ENCODE measurements around the gene CD4. TPM values are rescaled to one million over a fixed set of nuclear protein-coding genes. Genes with fewer than 3 reads are reported as not detected.
A peak's percentile ranks its signal among the peaks of the same experiment; 100 is the strongest.

CD4 gene
- total RNA-seq, 2 experiments from 2014 or later: 324 to 327 TPM

- POLR2A ChIA-PET: interaction anchor here (1.0 to 7.2 kb wide), 7 partner anchors 12 to 104 kb away, joined by 3 to 33 read pairs (median 9); partner anchors contain the start of genes CDCA3, COPS7A, GNB3 and MLF2
- CTCF ChIA-PET: interaction anchor here (0.7 to 1.4 kb wide), 4 partner anchors 16 to 76 kb away, joined by 3 to 4 read pairs (median 3); no protein-coding TSS in a partner anchor
- H3K27ac Mint-ChIP-seq: no peak within 1 kb of the TSS
- peaks cover 72% of the 10 kb centered on the region for H3K27me3 Mint-ChIP-seq
- no peak for DNase-seq
- no peaks in the 10 kb centered on the region for H3K9me3 Mint-ChIP-seq
- H3K4me1 Mint-ChIP-seq: peaks cover 18% of the 10 kb centered on the region
- H3K4me3 Mint-ChIP-seq: peak within 1 kb of the TSS; percentile 72
- no peaks in the 10 kb centered on the region for H3K36me3 Mint-ChIP-seq (ENCODE audit: low read depth)
Observed at GRCh38 chr12:6827982-6828780, 38.9 kb downstream of the CD4 start, which contains the start of gene P3H3. TSS of gene P3H3 (plus strand) at chr12:6828407. CDS start at chr12:6828441, 34 bp downstream.

- Mint-ChIP-seq H3K4me1 (peaks cover 18% of the 10 kb centered on the region), H3K4me3 (peak overlapping the region; percentile 72), H3K36me3 (ENCODE audit: low read depth) (no peaks in the 10 kb centered on the region), H3K9me3 (no peaks in the 10 kb centered on the region), H3K27ac (no peak overlapping the region), H3K27me3 (peaks cover 70% of the 10 kb centered on the region)
- DNase-seq: no peak
- POLR2A ChIA-PET: interaction anchor here (1.0 to 7.2 kb wide), 6 partner anchors 11 to 105 kb away, joined by 3 to 33 read pairs (median 10); partner anchors contain the start of genes CDCA3, COPS7A, GNB3 and MLF2
- CTCF ChIA-PET: interaction anchor here (0.8 to 1.4 kb wide), 5 partner anchors 20 to 137 kb away, joined by 3 to 4 read pairs (median 3); partner anchors contain the start of gene SPSB2
Observed at GRCh38 chr12:6828781-6829535, 39.6 kb downstream of the CD4 start.

GRCh38 chr12:6829536-6830220 is 40.4 kb downstream of the CD4 start:
- Mint-ChIP-seq H3K4me3 (peak overlapping the region; percentile 72), H3K27ac (no peak overlapping the region), H3K4me1 (peaks cover 20% of the 10 kb centered on the region), H3K9me3 (no peaks in the 10 kb centered on the region), H3K27me3 (peaks cover 67% of the 10 kb centered on the region), H3K36me3 (ENCODE audit: low read depth) (no peaks in the 10 kb centered on the region)
- ChIA-PET POLR2A (interaction anchor here (1.3 to 8.4 kb wide), 8 partner anchors 10 to 106 kb away, joined by 3 to 53 read pairs (median 10); partner anchors contain the start of genes CDCA3, COPS7A, GNB3 and MLF2), CTCF (interaction anchor here (0.8 to 1.5 kb wide), 6 partner anchors 19 to 138 kb away, joined by 3 to 5 read pairs (median 4); partner anchors contain the start of genes MLF2 and SPSB2)
- DNase-seq: no peak

- no peak for DNase-seq
- ChIA-PET POLR2A (interaction anchor here (1.3 to 8.4 kb wide), 5 partner anchors 10 to 106 kb away, joined by 3 to 53 read pairs (median 3); partner anchors contain the start of genes CDCA3, COPS7A, GNB3 and TPI1), CTCF (interaction anchor here (1.0 to 2.0 kb wide), 5 partner anchors 18 to 78 kb away, joined by 3 to 5 read pairs (median 4); partner anchors contain the start of genes CD4, MLF2 and SPSB2)
- peaks cover 61% of the 10 kb centered on the region for H3K27me3 Mint-ChIP-seq
- H3K36me3 Mint-ChIP-seq (ENCODE audit: low read depth): no peaks in the 10 kb centered on the region
- no peaks in the 10 kb centered on the region for H3K9me3 Mint-ChIP-seq
- H3K4me3 Mint-ChIP-seq: no peak overlapping the region
- H3K27ac Mint-ChIP-seq: no peak overlapping the region
- peaks cover 23% of the 10 kb centered on the region for H3K4me1 Mint-ChIP-seq
Observed at GRCh38 chr12:6830286-6830890, 41.1 kb downstream of the CD4 start.

- H3K27me3 Mint-ChIP-seq: peaks cover 58% of the 10 kb centered on the region
- POLR2A ChIA-PET: interaction anchor here (1.3 to 8.4 kb wide), 5 partner anchors 9 to 41 kb away, joined by 3 to 53 read pairs (median 3); partner anchors contain the start of genes CD4, CDCA3, GNB3 and TPI1
- no peak overlapping the region for H3K4me3 Mint-ChIP-seq
Observed at GRCh38 chr12:6830999-6831398, 41.7 kb downstream of the CD4 start.

GRCh38 chr12:6831450-6831995 is 42.2 kb downstream of the CD4 start:
- H3K36me3 Mint-ChIP-seq (ENCODE audit: low read depth): no peaks in the 10 kb centered on the region
- POLR2A ChIA-PET: interaction anchor here (0.7 to 8.4 kb wide), 5 partner anchors 9 to 79 kb away, joined by 3 to 53 read pairs (median 3); partner anchors contain the start of genes CD4, CDCA3, GNB3 and MLF2
- peaks cover 52% of the 10 kb centered on the region for H3K27me3 Mint-ChIP-seq
- CTCF ChIA-PET: interaction anchor here (0.7 to 2.0 kb wide), 3 partner anchors 11 to 78 kb away, joined by 3 to 5 read pairs (median 4); partner anchors contain the start of gene MLF2
- H3K4me3 Mint-ChIP-seq: no peak overlapping the region
- DNase-seq: no peak
- H3K9me3 Mint-ChIP-seq: no peaks in the 10 kb centered on the region
- no peak overlapping the region for H3K27ac Mint-ChIP-seq
- peaks cover 25% of the 10 kb centered on the region for H3K4me1 Mint-ChIP-seq

More at GRCh38 chr12:6830999-6831398, 41.7 kb downstream of the CD4 start:
- H3K9me3 Mint-ChIP-seq: no peaks in the 10 kb centered on the region
- CTCF ChIA-PET: interaction anchor here (1.0 to 2.0 kb wide), 3 partner anchors 18 to 78 kb away, joined by 3 to 5 read pairs (median 4); partner anchors contain the start of genes CD4 and MLF2
- H3K36me3 Mint-ChIP-seq (ENCODE audit: low read depth): no peaks in the 10 kb centered on the region
- no peak for DNase-seq
- H3K4me1 Mint-ChIP-seq: peaks cover 25% of the 10 kb centered on the region
- H3K27ac Mint-ChIP-seq: no peak overlapping the region

GRCh38 chr12:6832125-6832524 is 42.8 kb downstream of the CD4 start:
- Mint-ChIP-seq H3K4me3 (no peak overlapping the region), H3K4me1 (peaks cover 25% of the 10 kb centered on the region), H3K27me3 (peaks cover 46% of the 10 kb centered on the region), H3K27ac (no peak overlapping the region), H3K9me3 (no peaks in the 10 kb centered on the region), H3K36me3 (ENCODE audit: low read depth) (no peaks in the 10 kb centered on the region)
- ChIA-PET POLR2A (interaction anchor here (0.7 to 8.4 kb wide), 4 partner anchors 11 to 79 kb away, joined by 3 to 53 read pairs (median 6); partner anchors contain the start of genes CD4, CDCA3, MLF2 and USP5), CTCF (interaction anchor here (0.7 to 3.4 kb wide), 5 partner anchors 10 to 211 kb away, joined by 3 to 31 read pairs (median 4); partner anchors contain the start of gene MLF2)
- no peak for DNase-seq

- peaks cover 17% of the 10 kb centered on the region for H3K4me1 Mint-ChIP-seq
- POLR2A ChIA-PET: interaction anchor here (0.7 to 8.4 kb wide), 10 partner anchors 10 to 340 kb away, joined by 3 to 53 read pairs (median 4); partner anchors contain the start of genes CD4, CDCA3, MLF2 and MRPL51
- no peaks in the 10 kb centered on the region for H3K36me3 Mint-ChIP-seq (ENCODE audit: low read depth)
- H3K9me3 Mint-ChIP-seq: no peaks in the 10 kb centered on the region
- H3K4me3 Mint-ChIP-seq: no peak overlapping the region
- DNase-seq: no peak
- CTCF ChIA-PET: interaction anchor here (0.7 to 3.9 kb wide), 14 partner anchors 9 to 212 kb away, joined by 3 to 35 read pairs (median 4); partner anchors contain the start of genes CD4, CDCA3, MLF2 and USP5
- peaks cover 38% of the 10 kb centered on the region for H3K27me3 Mint-ChIP-seq
- H3K27ac Mint-ChIP-seq: no peak overlapping the region
Observed at GRCh38 chr12:6833189-6833890, 44.0 kb downstream of the CD4 start.

GRCh38 chr12:6834254-6834653 is 44.9 kb downstream of the CD4 start:
- POLR2A ChIA-PET: interaction anchor here (1.0 to 8.4 kb wide), 8 partner anchors 9 to 126 kb away, joined by 3 to 53 read pairs (median 4); partner anchors contain the start of genes CDCA3, MLF2, TPI1 and USP5
- Mint-ChIP-seq H3K27ac (no peak overlapping the region), H3K27me3 (peaks cover 33% of the 10 kb centered on the region), H3K36me3 (ENCODE audit: low read depth) (no peaks in the 10 kb centered on the region), H3K9me3 (no peaks in the 10 kb centered on the region), H3K4me1 (peaks cover 12% of the 10 kb centered on the region), H3K4me3 (no peak overlapping the region)
- CTCF ChIA-PET: interaction anchor here (0.5 to 3.9 kb wide), 17 partner anchors 9 to 232 kb away, joined by 3 to 35 read pairs (median 6); partner anchors contain the start of genes CD4, CDCA3, GPR162 and MLF2
- DNase-seq: no peak

GRCh38 chr12:6834873-6835272 is 45.5 kb downstream of the CD4 start:
- Mint-ChIP-seq H3K4me3 (no peak overlapping the region), H3K27me3 (peaks cover 26% of the 10 kb centered on the region), H3K27ac (no peak overlapping the region), H3K36me3 (ENCODE audit: low read depth) (no peaks in the 10 kb centered on the region), H3K9me3 (no peaks in the 10 kb centered on the region), H3K4me1 (peaks cover 9% of the 10 kb centered on the region)
- ChIA-PET CTCF (interaction anchor here (0.9 to 3.9 kb wide), 19 partner anchors 9 to 232 kb away, joined by 3 to 35 read pairs (median 7); partner anchors contain the start of genes CD4, CDCA3, COPS7A and GPR162), POLR2A (interaction anchor here (1.0 to 8.4 kb wide), 5 partner anchors 8 to 126 kb away, joined by 3 to 53 read pairs (median 4); partner anchors contain the start of genes CDCA3, MLF2 and USP5)
- no peak for DNase-seq

Measured in activated CD4-positive, alpha-beta memory T cell treated with anti-CD3 and anti-CD28 coated beads, Interleukin-2, amount 10 ng/mL, durations not matched to agents 7 days and 5 days (primary cell).